HAP-1 (cell line): ENCODE data around the gene OBP2B.
"Not testable (repeated sequence)": the region's sequence is repeated elsewhere in the genome, so short reads cannot be mapped to it uniquely, and the experiment has no call there.

ENCODE experiments used
- DNase-seq, 2 experiments: peaks; one replicate each; pipeline ENCODE4 v3.0.0-alpha.2; 2016 to 2020; ENCODE audit warnings: low spot score in 2 of 2
- H3K27me3 ChIP-seq: fragments of 250-450 bp; sonication (Bioruptor Pico); 2 replicates; pipeline ENCODE4 v1.5.1; 2020; ENCODE audit warnings: low read depth, mild to moderate bottlenecking, moderate library complexity
- H3K36me3 ChIP-seq: fragments of 250-450 bp; sonication (Bioruptor Pico); replicated peaks from 2 replicates; pipeline ENCODE4 v1.5.1; 2020; ENCODE audit warnings: mild to moderate bottlenecking
- H3K4me1 ChIP-seq: fragments of 250-450 bp; sonication (Bioruptor Pico); 2 replicates; pipeline ENCODE4 v1.5.1; 2020; ENCODE audit warnings: mild to moderate bottlenecking
- H3K4me3 ChIP-seq: fragments of 250-450 bp; sonication (Bioruptor Pico); 2 replicates; pipeline ENCODE4 v1.5.1; 2020; ENCODE audit warnings: mild to moderate bottlenecking, moderate library complexity
- H3K9me3 ChIP-seq: fragments of 250-450 bp; sonication (Bioruptor Pico); 2 replicates; pipeline ENCODE4 v1.5.1; 2020; ENCODE audit warnings: mild to moderate bottlenecking, moderate library complexity
- in situ Hi-C: fragments of 300-500 bp; cut with MboI; formaldehyde crosslinking; loops from 3 replicates; pipeline ENCODE4 v1.14.3; 2020; ENCODE audit warnings: low sequenced_read_pairs, inconsistent platforms, mixed read lengths

OBP2B gene

GRCh38 chr9:133234577-133235322, 25.7 kb upstream of the OBP2B start:
- H3K36me3 ChIP-seq, result no peaks in the 10 kb centered on the region
- peaks cover 11% of the 10 kb centered on the region for H3K4me1 ChIP-seq
- no peak overlapping the region for H3K4me3 ChIP-seq
- in situ Hi-C loops, result loop anchor here (10.0 kb wide), 1 partner anchor 90 kb away; no protein-coding TSS in a partner anchor
- DNase-seq, result no peak
- no peaks in the 10 kb centered on the region for H3K9me3 ChIP-seq
- H3K27me3 ChIP-seq, result no peaks in the 10 kb centered on the region

DNA sequence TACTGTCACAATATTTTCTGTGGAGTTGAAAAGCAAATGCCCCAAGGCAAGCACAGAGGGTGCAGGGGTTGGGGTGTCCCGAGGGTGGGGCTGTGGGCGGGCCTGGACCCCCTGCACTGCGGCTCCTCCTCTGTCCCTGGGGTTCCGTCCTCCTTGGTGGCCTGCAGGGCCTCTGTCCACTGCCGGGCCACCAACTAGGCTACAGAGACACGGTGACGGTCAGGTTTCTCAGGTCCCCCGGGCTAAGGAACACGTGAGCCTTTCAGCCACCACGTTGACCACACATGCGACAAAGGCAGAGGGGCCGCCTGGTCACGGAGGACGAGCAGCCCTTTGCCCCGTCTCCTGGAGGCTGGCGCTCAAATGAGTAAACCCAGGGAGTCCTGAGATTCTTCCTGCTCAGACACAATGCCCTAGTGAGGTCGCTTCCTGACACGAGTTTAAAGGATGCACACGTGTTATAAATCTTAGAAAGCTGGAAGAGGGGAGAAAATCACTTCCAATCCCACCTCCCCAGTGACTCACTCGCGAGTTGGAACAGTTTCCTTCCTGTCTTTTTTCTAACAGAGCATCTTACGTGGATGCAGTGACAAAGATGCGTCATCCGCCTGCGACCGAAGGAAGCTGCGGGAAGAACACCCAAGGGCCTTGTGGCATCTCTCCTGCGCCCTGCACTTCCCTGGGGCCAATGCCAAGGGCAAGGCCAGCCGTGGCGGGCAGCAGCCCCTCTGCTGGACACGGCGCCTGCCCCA, 24.8 kb upstream of the OBP2B start:
- Histone ChIP-seq H3K9me3 (no peaks in the 10 kb centered on the region), H3K4me3 (no peak overlapping the region), H3K36me3 (no peaks in the 10 kb centered on the region), H3K27me3 (no peaks in the 10 kb centered on the region), H3K4me1 (peaks cover 10% of the 10 kb centered on the region)
- in situ Hi-C loops, result loop anchor here (10.0 kb wide), 1 partner anchor 91 kb away; no protein-coding TSS in a partner anchor
- no peak for DNase-seq

GRCh38 chr9:133231934-133232568, 23.0 kb upstream of the OBP2B start:
- not testable (repeated sequence) for DNase-seq, H3K4me3 ChIP-seq, H3K27me3 ChIP-seq, H3K9me3 ChIP-seq, H3K4me1 ChIP-seq, H3K36me3 ChIP-seq
- in situ Hi-C loops, result loop anchor here (10.0 kb wide), 1 partner anchor 93 kb away; no protein-coding TSS in a partner anchor

DNA sequence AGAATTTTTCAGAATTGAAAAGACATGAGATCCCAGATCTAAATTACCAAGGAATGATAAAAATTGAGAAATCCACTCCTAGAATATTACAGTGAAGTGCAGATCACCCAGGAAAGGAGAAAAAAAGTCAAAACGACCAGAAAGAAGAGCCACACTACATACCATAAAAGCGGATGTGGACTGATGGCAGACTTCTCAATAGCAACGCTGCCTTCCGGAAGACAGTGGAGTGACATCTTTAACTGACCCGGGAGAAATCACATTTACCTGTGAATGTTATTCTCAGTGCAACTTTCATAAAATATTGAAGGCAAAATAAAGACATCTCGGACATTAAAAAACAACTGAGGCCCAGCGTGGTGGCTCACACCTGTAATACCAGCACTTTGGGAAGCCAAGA, 21.5 kb upstream of the OBP2B start:
- not testable (repeated sequence) for H3K9me3 ChIP-seq, H3K36me3 ChIP-seq, H3K4me3 ChIP-seq, H3K4me1 ChIP-seq, H3K27me3 ChIP-seq, DNase-seq
- in situ Hi-C loops, result loop anchor here (10.0 kb wide), 1 partner anchor 94 kb away; no protein-coding TSS in a partner anchor

DNA sequence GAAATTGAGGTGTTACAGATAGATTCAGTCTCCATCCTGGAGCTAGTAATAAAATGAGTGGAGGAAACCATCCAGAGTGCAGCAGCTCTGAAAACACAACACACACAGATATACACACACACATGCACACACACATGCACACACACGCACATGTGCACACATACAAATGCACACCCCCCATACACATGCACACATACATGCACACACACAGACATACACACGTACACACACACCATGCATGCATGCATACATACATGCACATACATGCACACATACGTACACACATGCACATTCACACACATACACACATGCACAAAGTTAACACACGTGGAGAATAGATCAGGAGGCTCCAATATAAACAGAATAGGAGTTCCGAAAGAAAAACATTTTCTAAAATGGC, 21.0 kb upstream of the OBP2B start:
- no peak for DNase-seq
- no peaks in the 10 kb centered on the region for H3K4me1 ChIP-seq
- H3K27me3 ChIP-seq, result no peaks in the 10 kb centered on the region
- H3K36me3 ChIP-seq, result no peaks in the 10 kb centered on the region
- no peak overlapping the region for H3K4me3 ChIP-seq
- no peaks in the 10 kb centered on the region for H3K9me3 ChIP-seq
- in situ Hi-C loops, result loop anchor here (10.0 kb wide), 1 partner anchor 95 kb away; no protein-coding TSS in a partner anchor

DNA sequence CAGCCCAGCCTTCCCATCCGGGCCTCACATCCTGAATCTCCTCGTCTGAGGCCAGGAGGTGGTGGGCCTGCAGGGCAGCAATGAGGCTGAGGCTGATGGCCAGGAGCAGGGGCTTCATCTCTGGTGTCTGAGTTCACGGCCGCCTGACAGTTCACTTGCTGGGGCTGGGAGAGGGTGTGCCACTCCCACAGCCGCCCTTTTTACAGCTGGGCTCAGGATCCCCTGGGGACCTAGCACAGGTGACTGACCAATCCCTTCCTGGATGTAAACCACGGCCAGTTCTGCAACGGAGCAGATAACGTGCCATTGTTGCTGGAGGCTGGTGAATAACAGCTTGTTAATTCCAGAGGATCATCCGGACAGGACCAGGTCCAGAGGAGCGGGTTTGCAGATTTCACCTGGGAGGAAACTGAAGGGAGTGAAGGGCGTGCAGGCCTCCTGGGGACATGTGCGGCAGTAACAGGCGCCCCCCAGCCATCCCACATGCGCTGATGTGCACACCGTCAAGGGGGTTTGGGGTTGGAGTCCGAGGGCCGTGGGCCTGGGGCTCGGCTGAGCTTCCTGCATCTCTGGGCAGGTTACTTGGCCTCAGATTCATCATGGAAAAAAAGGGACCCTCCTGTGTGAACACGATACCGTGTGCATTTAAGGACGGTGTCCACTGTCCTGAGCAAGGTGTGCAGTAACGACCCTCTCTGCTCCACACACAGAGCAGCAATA, 19.6 kb upstream of the OBP2B start:
- H3K36me3 ChIP-seq, H3K4me3 ChIP-seq, DNase-seq, H3K9me3 ChIP-seq, H3K4me1 ChIP-seq, H3K27me3 ChIP-seq, in situ Hi-C loops: not testable (repeated sequence)

- H3K4me3 ChIP-seq, DNase-seq, H3K4me1 ChIP-seq: not testable (repeated sequence)
Observed at GRCh38 chr9:133227996-133228395, 18.9 kb upstream of the OBP2B start.

DNA sequence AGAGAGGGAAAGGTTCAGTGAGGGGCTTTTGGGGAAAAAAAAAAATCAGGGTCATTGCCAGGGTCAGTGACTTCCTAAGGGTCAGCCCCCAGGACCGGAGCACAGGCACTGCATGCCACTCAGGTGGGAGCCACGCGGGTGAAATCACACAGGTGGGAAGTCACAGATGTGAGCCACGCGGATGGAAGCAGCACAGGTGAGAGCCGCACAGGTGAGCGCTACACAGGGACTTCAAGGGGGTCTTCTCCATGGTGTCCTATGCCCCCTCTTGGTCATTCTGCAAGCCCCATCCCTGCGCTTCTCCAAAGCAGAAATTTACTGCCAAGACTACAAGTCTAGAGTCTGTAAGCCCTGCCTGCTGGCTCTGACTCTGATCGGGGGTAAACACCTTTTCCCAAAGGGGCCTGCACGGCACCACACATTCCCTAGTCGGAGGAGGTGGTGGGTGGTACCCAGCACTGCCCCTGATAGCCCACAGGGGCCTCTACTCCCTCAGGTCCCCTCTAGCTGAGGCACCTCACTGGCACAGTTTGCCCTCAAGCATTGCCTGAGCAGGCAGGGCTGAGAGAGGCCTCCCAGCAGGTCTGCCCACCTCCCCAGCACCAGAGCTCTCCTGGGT, 18.3 kb upstream of the OBP2B start:
- Histone ChIP-seq H3K4me1 (no peaks in the 10 kb centered on the region), H3K4me3 (no peak overlapping the region), H3K9me3 (no peaks in the 10 kb centered on the region), H3K27me3 (no peaks in the 10 kb centered on the region), H3K36me3 (no peaks in the 10 kb centered on the region)
- in situ Hi-C loops, result no loop called here
- no peak for DNase-seq

More at GRCh38 chr9:133227996-133228395, 18.9 kb upstream of the OBP2B start:
- H3K9me3 ChIP-seq, H3K27me3 ChIP-seq, in situ Hi-C loops, H3K36me3 ChIP-seq: not testable (repeated sequence)

DNA sequence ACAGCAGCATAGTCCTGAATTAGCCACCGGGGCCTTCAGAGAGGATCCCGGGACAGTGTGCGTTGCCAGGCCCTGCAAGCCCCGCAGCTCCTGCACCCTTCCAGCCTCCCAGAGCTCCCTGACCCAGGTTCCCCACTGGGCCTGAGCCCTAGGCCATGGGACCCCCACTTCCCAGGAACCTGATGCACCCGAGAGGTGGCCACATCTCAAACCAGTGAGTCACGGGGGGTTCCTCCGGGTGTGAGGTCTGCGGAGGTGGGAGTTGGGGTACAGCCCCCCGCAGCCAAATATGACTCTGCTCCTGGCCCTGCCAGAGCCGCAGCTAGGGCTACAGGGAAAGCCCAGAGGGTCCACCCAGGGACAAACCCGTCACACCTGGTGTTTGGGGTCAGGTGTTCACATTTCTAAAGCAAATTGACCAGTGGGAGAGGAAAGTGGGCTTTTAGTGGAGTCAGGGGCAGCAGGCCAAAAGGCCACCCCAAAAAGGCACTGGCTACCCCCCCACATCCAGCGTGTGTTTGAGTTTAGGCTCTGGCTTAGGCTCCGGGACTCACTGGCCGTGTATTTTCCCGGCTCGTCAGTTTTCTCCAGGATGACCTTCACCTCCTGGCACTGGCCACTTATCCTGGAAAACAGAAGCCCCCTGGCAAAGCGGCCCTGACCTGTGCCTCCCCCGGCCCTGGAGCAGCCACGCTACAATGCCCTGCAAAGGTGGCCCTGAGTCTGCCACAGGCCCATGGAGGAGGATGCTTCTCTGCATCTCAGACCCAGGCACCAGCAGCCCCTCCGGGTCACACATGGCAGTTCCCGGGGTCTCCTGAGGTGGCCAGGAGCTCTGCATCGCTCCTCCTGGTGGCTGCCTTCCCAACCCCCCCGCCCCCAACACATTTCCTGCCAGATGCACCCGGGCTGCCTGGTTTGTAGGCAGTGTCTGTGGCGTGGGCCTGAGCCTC, 17.4 kb upstream of the OBP2B start:
- in situ Hi-C loops, result no loop called here
- Histone ChIP-seq H3K4me1 (no peaks in the 10 kb centered on the region), H3K4me3 (no peak overlapping the region), H3K9me3 (no peaks in the 10 kb centered on the region), H3K27me3 (no peaks in the 10 kb centered on the region), H3K36me3 (no peaks in the 10 kb centered on the region)
- DNase-seq, result no peak

GRCh38 chr9:133225171-133226011, 16.3 kb upstream of the OBP2B start:
- no peaks in the 10 kb centered on the region for H3K4me1 ChIP-seq
- H3K36me3 ChIP-seq, result no peaks in the 10 kb centered on the region
- no peaks in the 10 kb centered on the region for H3K27me3 ChIP-seq
- in situ Hi-C loops, result no loop called here
- H3K4me3 ChIP-seq, result no peak overlapping the region
- H3K9me3 ChIP-seq, result no peaks in the 10 kb centered on the region
- no peak for DNase-seq

DNA sequence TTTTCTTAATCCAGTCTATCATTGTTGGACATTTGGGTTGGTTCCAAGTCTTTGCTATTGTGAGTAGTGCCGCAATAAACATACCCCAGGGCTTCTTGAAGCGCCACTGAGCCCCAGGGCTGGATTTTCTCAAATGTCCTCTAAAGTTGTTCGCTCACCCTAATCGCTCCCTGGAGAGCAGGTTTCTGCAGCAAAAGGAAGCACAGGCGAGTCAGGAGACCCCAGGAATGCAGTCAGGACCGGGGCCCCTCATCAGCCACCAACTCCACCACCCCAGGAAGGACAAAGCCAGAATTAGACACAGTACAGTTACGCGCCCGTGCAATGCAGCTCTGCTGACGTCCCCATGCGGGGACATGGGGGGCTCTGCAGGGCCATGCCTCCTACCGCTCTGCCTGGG, 15.7 kb upstream of the OBP2B start:
- H3K9me3 ChIP-seq, result no peaks in the 10 kb centered on the region
- no peak for DNase-seq
- H3K4me1 ChIP-seq, result no peaks in the 10 kb centered on the region
- H3K36me3 ChIP-seq, result no peaks in the 10 kb centered on the region
- H3K4me3 ChIP-seq, result no peak overlapping the region
- no peaks in the 10 kb centered on the region for H3K27me3 ChIP-seq
- in situ Hi-C loops, result no loop called here
